Measurements from ENCODE around the gene CHRNG.

The CHRNG gene

GRCh38 chr2:232519581-232520438 lies 19.7 kb upstream of the CHRNG start, which contains the start of gene PRSS56:
Gene PRSS56, plus strand, starts transcription at chr2:232520388. Its CDS starts 211 bp downstream, at chr2:232520599.
- Mint-ChIP-seq H3K4me1 (peaks cover 10% of the 10 kb centered on the region), H3K4me3 (no peak within 1 kb of the TSS), H3K9me3 (no peaks in the 10 kb centered on the region), H3K36me3 (no peaks in the 10 kb centered on the region), H3K27me3 (peaks cover 75% of the 10 kb centered on the region), H3K27ac (no peak within 1 kb of the TSS)
- no peak for DNase-seq
- CTCF ChIA-PET, result interaction anchor here (1.1 to 3.6 kb wide), 3 partner anchors 73 to 80 kb away, joined by 4 to 14 read pairs (median 6); no protein-coding TSS in a partner anchor

DNA sequence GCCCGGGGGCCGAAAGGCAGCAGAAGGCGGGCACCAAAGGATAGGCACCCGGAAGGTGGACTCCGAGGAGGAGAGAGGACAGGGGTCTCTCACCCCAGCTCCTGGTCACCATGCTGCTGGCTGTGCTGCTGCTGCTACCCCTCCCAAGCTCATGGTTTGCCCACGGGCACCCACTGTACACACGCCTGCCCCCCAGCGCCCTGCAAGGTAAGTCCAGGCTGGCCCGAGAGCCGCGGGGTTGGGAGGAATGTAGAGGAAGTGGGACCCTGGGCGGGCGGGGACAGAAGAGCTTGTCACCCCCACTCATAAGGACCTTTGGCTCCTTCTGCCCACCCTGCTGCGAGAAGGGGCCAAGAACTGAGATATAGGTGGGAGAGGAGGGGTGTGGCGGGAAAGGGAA lies 19.0 kb upstream of the CHRNG start:
- Mint-ChIP-seq H3K4me1 (peaks cover 10% of the 10 kb centered on the region), H3K27ac (no peak overlapping the region), H3K36me3 (no peaks in the 10 kb centered on the region), H3K4me3 (no peak overlapping the region), H3K9me3 (no peaks in the 10 kb centered on the region), H3K27me3 (peaks cover 77% of the 10 kb centered on the region)
- DNase-seq, result no peak
- CTCF ChIA-PET, result interaction anchor here (1.1 to 3.6 kb wide), 4 partner anchors 73 to 185 kb away, joined by 4 to 14 read pairs (median 7); no protein-coding TSS in a partner anchor

GRCh38 chr2:232521098-232521497 lies 18.4 kb upstream of the CHRNG start:
- Mint-ChIP-seq H3K27me3 (peaks cover 81% of the 10 kb centered on the region), H3K36me3 (no peaks in the 10 kb centered on the region), H3K27ac (no peak overlapping the region), H3K4me1 (peaks cover 10% of the 10 kb centered on the region), H3K4me3 (no peak overlapping the region), H3K9me3 (no peaks in the 10 kb centered on the region)
- no peak for DNase-seq
- CTCF ChIA-PET, result interaction anchor here (1.1 to 3.6 kb wide), 4 partner anchors 74 to 185 kb away, joined by 4 to 14 read pairs (median 7); no protein-coding TSS in a partner anchor

DNA sequence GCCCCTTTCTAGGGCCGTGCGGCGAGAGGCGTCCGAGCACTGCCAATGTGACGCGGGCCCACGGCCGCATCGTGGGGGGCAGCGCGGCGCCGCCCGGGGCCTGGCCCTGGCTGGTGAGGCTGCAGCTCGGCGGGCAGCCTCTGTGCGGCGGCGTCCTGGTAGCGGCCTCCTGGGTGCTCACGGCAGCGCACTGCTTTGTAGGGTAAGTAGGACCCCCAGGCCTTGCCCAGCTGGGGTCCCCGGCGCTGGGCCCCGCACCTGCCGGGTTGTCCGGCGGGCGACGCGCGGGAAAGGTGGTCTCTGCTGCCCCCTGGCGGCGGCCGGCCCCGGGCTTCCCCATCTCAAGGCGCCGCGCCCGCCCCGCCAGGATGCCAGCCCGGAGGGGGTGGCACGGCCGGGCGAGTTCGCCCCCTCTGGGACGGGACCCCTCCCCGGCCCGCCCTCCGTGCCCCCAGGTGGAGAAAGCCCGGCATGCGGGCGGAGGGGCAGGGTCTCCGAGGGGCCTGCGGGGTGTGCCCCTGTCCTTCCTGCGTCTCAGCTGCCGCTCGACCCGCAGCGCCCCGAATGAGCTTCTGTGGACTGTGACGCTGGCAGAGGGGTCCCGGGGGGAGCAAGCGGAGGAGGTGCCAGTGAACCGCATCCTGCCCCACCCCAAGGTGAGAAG lies 17.4 kb upstream of the CHRNG start:
- H3K4me3 Mint-ChIP-seq, result no peak overlapping the region
- no peak overlapping the region for H3K27ac Mint-ChIP-seq
- peaks cover 10% of the 10 kb centered on the region for H3K4me1 Mint-ChIP-seq
- peak; percentile 71 for DNase-seq
- no peaks in the 10 kb centered on the region for H3K9me3 Mint-ChIP-seq
- H3K36me3 Mint-ChIP-seq, result no peaks in the 10 kb centered on the region
- CTCF ChIA-PET, result interaction anchor here (0.7 to 3.6 kb wide), 5 partner anchors 28 to 186 kb away, joined by 3 to 14 read pairs (median 5); no protein-coding TSS in a partner anchor
- peaks cover 81% of the 10 kb centered on the region for H3K27me3 Mint-ChIP-seq

DNA sequence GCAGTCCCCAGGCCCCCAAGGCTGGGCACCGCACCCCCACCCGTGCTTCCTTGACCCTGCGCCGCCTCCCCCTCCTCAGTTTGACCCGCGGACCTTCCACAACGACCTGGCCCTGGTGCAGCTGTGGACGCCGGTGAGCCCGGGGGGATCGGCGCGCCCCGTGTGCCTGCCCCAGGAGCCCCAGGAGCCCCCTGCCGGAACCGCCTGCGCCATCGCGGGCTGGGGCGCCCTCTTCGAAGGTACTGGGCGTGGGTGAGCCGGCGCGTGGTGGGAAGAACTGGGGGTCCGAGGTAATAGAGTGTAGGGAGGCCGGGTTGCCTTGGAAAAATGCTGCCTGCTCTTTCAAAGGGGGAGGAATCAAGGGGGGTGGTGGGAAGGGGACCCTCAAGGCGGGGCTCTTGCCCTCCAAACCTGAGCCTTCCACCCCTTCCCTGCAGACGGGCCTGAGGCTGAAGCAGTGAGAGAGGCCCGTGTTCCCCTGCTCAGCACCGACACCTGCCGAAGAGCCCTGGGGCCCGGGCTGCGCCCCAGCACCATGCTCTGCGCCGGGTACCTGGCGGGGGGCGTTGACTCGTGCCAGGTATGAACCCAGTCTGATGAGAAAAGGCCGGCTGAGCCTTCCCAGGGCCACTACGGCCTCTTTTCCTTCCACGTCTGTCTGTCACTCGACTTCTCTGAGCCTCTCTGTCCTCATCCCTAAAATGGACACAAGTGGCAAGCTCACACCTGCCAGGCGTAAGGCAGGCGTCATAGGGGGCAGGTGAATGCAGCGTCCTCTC lies 16.7 kb upstream of the CHRNG start:
- Mint-ChIP-seq H3K36me3 (no peaks in the 10 kb centered on the region), H3K27me3 (peaks cover 86% of the 10 kb centered on the region), H3K9me3 (no peaks in the 10 kb centered on the region), H3K4me1 (peaks cover 10% of the 10 kb centered on the region), H3K4me3 (no peak overlapping the region), H3K27ac (no peak overlapping the region)
- no peak for DNase-seq
- CTCF ChIA-PET, result interaction anchor here (0.5 to 3.6 kb wide), 7 partner anchors 8 to 187 kb away, joined by 3 to 14 read pairs (median 3); no protein-coding TSS in a partner anchor

- Mint-ChIP-seq H3K9me3 (no peaks in the 10 kb centered on the region), H3K4me1 (peaks cover 13% of the 10 kb centered on the region), H3K27ac (no peak overlapping the region), H3K27me3 (peaks cover 92% of the 10 kb centered on the region), H3K36me3 (no peaks in the 10 kb centered on the region), H3K4me3 (no peak overlapping the region)
- CTCF ChIA-PET, result interaction anchor here (1.0 to 3.6 kb wide), 4 partner anchors 9 to 79 kb away, joined by 3 to 14 read pairs (median 4); no protein-coding TSS in a partner anchor
- DNase-seq, result no peak
These were observed 16.1 kb upstream of the CHRNG start for GRCh38 chr2:232523402-232523681.

DNA sequence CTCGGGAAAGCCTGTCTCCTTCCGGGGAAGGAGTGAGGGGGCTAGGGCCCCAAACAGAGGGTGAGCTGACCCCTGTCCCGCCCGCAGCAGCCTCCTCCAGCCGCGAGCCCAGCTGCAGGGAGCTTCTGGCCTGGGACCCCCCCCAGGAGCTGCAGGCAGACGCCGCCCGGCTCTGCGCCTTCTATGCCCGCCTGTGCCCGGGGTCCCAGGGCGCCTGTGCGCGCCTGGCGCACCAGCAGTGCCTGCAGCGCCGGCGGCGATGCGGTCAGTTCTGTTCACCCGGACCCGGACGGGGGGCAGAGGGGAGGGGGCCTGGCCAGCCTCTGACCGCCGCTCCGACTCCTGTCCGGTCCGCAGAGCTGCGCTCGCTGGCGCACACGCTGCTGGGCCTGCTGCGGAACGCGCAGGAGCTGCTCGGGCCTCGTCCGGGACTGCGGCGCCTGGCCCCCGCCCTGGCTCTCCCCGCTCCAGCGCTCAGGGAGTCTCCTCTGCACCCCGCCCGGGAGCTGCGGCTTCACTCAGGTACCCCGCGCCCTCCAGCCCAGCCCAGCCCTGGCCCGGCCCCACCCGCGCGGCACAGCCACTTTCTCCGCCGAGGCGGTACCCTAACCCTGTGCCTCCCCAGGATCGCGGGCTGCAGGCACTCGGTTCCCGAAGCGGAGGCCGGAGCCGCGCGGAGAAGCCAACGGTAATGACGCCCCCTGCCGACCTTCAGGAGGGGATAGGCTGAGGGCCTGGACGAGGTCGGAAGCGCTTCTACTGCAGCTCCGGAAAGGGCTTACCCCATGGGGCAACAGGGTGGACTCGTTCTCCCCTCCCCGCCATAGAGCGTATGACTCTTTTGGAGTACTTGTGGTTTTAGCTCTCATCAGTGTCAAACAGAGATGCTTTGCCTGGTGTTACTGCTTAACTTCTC lies 15.6 kb upstream of the CHRNG start:
- CTCF ChIA-PET, result interaction anchor here (1.0 to 3.6 kb wide), 4 partner anchors 9 to 80 kb away, joined by 3 to 14 read pairs (median 4); no protein-coding TSS in a partner anchor
- H3K36me3 Mint-ChIP-seq, result no peaks in the 10 kb centered on the region
- no peak overlapping the region for H3K27ac Mint-ChIP-seq
- no peak overlapping the region for H3K4me3 Mint-ChIP-seq
- peaks cover 94% of the 10 kb centered on the region for H3K27me3 Mint-ChIP-seq
- no peaks in the 10 kb centered on the region for H3K9me3 Mint-ChIP-seq
- H3K4me1 Mint-ChIP-seq, result peaks cover 19% of the 10 kb centered on the region
- peak; percentile 50 for DNase-seq

- no peaks in the 10 kb centered on the region for H3K9me3 Mint-ChIP-seq
- H3K4me3 Mint-ChIP-seq, result no peak overlapping the region
- H3K36me3 Mint-ChIP-seq, result no peaks in the 10 kb centered on the region
- no peak for DNase-seq
- CTCF ChIA-PET, result no interaction called here
- H3K4me1 Mint-ChIP-seq, result peaks cover 24% of the 10 kb centered on the region
- peaks cover 89% of the 10 kb centered on the region for H3K27me3 Mint-ChIP-seq
- H3K27ac Mint-ChIP-seq, result no peak overlapping the region
These were observed 14.7 kb upstream of the CHRNG start for GRCh38 chr2:232524771-232525170.

GRCh38 chr2:232525199-232525598 lies 14.3 kb upstream of the CHRNG start:
- H3K4me3 Mint-ChIP-seq, result no peak overlapping the region
- CTCF ChIA-PET, result no interaction called here
- H3K27ac Mint-ChIP-seq, result no peak overlapping the region
- no peaks in the 10 kb centered on the region for H3K9me3 Mint-ChIP-seq
- peaks cover 87% of the 10 kb centered on the region for H3K27me3 Mint-ChIP-seq
- no peak for DNase-seq
- no peaks in the 10 kb centered on the region for H3K36me3 Mint-ChIP-seq
- peaks cover 24% of the 10 kb centered on the region for H3K4me1 Mint-ChIP-seq

GRCh38 chr2:232525791-232526371 lies 13.6 kb upstream of the CHRNG start, which contains the start of gene CHRND:
Gene CHRND, plus strand, starts transcription at chr2:232526160. Its CDS starts 56 bp downstream, at chr2:232526216.
- H3K27me3 Mint-ChIP-seq, result peaks cover 85% of the 10 kb centered on the region
- no peak for DNase-seq
- no peak within 1 kb of the TSS for H3K27ac Mint-ChIP-seq
- CTCF ChIA-PET, result no interaction called here
- no peaks in the 10 kb centered on the region for H3K9me3 Mint-ChIP-seq
- no peak within 1 kb of the TSS for H3K4me3 Mint-ChIP-seq
- no peaks in the 10 kb centered on the region for H3K36me3 Mint-ChIP-seq
- H3K4me1 Mint-ChIP-seq, result peaks cover 24% of the 10 kb centered on the region

- H3K27me3 Mint-ChIP-seq, result peaks cover 79% of the 10 kb centered on the region
- no peak for DNase-seq
- H3K9me3 Mint-ChIP-seq, result no peaks in the 10 kb centered on the region
- no peaks in the 10 kb centered on the region for H3K36me3 Mint-ChIP-seq
- no peak overlapping the region for H3K4me3 Mint-ChIP-seq
- CTCF ChIA-PET, result no interaction called here
- H3K27ac Mint-ChIP-seq, result no peak overlapping the region
- peaks cover 22% of the 10 kb centered on the region for H3K4me1 Mint-ChIP-seq
These were observed 13.0 kb upstream of the CHRNG start for GRCh38 chr2:232526372-232526941.

DNA sequence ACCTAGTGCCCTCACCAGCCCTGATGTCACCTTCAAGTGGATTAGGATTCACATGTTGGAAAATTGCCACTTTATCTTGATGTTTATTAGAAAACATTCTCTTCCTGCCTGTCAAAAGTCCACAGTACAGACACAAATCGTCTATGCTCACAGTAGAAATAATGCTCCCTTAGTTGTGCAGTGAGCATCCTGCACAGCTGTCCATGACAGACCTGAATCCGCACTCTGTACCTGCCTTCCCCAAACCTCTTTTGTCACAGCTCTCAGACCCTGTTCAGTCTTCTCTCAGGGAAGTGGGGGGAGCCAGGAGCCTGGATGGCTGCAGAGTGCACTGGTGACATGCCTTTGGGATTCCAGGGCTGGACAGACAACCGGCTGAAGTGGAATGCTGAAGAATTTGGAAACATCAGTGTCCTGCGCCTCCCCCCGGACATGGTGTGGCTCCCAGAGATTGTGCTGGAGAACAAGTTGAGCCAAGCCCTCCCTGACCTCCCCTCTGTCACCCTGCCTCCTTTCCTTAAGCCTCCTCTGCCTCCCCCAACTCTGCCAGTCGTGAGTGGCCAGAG lies 11.5 kb upstream of the CHRNG start:
- H3K27me3 Mint-ChIP-seq, result peaks cover 70% of the 10 kb centered on the region
- peaks cover 22% of the 10 kb centered on the region for H3K4me1 Mint-ChIP-seq
- DNase-seq, result no peak
- CTCF ChIA-PET, result no interaction called here
- H3K4me3 Mint-ChIP-seq, result no peak overlapping the region
- H3K27ac Mint-ChIP-seq, result no peak overlapping the region
- H3K9me3 Mint-ChIP-seq, result no peaks in the 10 kb centered on the region
- H3K36me3 Mint-ChIP-seq, result no peaks in the 10 kb centered on the region
